GM18505 (cell line): ENCODE results near the gene PCGF6.

Source experiments
- ATAC-seq: cut with Tn5 transposase; IDR thresholded peaks from one replicate; pipeline ENCODE4 v1.9.1; 2021; ENCODE audit not compliant: unreplicated experiment
- POLR2A ChIP-seq: IDR thresholded peaks from 4 replicates; pipeline ENCODE4 v1.6.1; 2011; ENCODE audit warnings: borderline replicate concordance; ENCODE audit not compliant: insufficient read depth, insufficient read length; ENCODE audit errors: extremely low read depth

The PCGF6 gene

DNA sequence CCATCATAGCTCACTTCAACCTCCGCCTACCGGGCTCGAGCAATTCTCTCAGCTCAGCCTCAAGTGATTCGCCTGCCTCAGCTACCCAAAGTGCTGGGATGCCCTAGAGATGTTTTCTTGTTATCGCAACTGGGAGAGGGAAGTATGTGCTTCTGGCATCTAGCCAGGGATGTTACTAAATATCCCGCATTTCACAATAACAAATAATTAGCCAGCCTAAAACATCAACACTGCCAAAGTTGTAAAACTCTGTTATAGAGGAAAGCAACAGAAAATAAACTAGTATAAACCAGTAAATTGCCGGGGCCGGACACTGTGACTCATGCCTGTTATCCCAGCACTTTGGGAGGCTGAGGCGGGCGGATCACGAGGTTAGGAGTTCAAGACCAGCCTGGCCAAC is 66.8 kb downstream of the PCGF6 start:
- no peak for TF ChIP-seq POLR2A
- ATAC-seq, result no peak

DNA sequence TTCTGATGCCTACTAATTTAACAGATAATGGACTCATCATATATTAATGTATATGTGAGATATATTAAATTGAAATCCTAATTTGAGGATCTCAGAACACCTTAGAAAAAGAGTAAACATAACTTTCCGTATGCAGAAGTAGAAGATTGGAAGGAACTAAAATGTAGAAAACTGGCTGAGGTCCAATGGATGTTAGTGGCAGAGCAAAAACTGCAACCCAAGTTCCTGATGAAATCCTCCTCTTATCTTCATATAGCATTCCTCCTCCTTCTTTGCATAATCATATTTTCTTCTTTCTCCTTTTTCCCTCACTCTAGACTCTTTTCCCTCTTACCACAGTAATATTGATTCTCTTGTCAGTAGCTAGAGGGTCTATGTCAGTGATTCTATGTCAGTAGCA is 68.0 kb downstream of the PCGF6 start:
- ATAC-seq, result no peak
- TF ChIP-seq POLR2A, result no peak

DNA sequence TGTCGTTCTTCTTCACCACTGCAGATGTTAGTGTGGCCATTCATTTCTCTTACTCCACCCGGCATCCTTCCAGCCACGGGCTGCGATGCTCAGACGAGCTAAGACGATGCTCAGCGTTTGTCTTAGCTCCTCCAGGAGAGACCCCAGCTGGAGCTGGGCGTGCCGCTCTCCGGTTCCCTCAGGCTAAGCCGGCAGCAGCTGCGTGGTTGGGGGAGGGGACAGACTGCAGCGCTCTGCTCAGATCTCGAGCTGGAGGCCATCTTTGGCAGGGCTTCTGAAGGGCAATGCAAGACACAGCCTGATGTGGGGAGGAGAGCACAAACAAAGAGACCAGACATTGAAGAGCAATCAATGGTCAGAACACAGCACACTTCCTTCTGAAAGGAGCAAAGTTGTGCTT is 69.2 kb downstream of the PCGF6 start:
- no peak for TF ChIP-seq POLR2A
- ATAC-seq, result no peak

DNA sequence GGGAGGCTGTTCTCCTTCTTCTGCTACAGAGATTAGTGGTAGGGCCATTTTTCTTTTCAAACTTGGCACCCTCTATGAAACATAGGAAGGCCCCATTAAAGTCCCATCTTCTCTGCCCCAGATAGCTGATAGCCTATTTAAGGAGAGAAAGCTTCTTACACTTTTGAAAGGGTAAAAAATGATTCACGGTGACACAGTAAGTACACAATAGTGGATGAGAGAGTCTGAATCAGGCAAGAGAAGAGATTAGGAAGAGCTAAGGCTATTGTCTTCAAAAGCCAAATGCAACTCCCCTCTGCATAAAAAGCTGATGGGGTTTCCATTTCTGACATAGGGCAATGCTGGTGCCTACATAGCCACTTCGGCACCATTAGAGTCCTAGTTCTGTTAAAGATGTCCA is 70.4 kb downstream of the PCGF6 start:
- ATAC-seq, result no peak
- no peak for TF ChIP-seq POLR2A

DNA sequence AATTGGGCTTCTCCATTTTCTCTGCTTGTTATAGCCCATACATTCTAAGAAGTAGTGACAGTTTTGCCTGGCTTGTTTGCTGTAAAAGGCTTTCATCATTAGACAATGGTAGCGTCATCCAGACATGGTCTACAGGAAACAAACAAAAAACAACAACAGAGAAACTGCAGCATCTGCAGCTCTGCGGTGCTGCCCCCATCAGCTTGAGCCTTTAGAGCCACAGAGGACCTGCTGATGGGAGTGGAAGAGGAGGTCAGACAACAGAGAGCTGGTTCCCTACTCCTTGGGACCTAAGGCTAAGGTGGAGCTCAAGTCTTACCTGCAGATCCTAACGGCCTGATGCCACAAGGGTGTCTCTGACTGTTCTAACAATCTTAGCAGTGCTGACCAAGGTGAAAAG is 70.9 kb downstream of the PCGF6 start:
- no peak for ATAC-seq
- no peak for TF ChIP-seq POLR2A

DNA sequence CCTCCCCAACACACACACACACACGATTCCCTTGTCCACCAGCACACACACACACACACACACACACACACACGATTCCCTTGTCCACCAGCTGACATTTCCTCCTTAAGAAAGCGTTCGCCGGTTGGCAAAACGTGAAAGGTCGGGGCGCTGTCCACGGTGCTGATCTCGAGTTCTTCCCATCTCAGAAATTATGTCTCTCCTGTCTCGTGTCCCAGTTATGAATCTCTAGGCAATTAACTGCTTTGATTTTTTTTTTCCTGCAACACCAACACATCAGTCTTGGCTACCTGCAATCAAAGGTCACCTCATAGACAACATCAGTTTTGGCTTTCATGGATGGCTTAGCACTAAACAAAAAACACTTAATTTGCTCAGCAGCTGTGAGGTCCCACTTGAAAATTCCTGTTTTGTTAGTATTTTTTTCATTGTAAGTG is 72.1 kb downstream of the PCGF6 start:
- TF ChIP-seq POLR2A, result no peak
- no peak for ATAC-seq

DNA sequence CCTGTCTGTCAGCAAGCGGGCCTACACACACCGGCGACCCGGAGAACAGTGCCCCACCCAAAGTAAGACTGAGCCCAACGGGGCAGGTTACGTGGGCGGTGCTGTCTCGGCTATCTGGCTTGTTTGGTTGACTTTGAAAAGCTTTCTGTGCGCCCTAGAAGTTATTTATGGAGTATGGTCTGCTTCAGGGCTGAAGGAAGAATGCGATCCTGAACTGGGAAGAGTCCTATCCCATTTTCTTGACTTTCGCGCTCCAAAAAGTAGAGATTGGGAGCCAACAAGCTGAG is 72.5 kb downstream of the PCGF6 start:
- ATAC-seq, result no peak
- no peak for TF ChIP-seq POLR2A

DNA sequence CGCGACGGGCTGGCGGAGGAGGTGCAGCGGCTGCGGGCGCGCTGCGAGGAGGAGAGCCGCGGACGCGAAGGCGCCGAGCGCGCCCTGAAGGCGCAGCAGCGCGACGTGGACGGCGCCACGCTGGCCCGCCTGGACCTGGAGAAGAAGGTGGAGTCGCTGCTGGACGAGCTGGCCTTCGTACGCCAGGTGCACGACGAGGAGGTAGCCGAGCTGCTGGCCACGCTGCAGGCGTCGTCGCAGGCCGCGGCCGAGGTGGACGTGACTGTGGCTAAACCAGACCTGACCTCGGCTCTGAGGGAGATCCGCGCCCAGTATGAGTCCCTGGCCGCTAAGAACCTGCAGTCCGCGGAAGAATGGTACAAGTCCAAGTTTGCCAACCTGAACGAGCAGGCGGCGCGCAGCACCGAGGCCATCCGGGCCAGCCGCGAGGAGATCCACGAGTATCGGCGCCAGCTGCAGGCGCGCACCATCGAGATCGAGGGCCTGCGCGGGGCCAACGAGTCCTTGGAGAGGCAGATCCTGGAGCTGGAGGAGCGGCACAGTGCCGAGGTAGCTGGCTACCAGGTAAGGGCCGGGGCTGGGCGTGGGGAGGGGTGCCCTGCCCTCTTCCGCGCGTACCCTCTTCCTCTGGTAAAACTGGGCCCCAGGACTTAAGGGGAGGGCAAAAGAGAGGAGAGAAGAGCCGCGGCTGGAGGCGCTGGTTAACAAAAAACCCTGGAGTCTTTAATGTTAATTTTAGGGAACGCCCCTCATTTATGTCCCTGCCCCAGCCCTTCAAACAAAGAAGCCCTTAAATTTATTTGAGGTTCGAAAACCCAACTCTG is 73.0 kb downstream of the PCGF6 start:
- TF ChIP-seq POLR2A, result no peak

DNA sequence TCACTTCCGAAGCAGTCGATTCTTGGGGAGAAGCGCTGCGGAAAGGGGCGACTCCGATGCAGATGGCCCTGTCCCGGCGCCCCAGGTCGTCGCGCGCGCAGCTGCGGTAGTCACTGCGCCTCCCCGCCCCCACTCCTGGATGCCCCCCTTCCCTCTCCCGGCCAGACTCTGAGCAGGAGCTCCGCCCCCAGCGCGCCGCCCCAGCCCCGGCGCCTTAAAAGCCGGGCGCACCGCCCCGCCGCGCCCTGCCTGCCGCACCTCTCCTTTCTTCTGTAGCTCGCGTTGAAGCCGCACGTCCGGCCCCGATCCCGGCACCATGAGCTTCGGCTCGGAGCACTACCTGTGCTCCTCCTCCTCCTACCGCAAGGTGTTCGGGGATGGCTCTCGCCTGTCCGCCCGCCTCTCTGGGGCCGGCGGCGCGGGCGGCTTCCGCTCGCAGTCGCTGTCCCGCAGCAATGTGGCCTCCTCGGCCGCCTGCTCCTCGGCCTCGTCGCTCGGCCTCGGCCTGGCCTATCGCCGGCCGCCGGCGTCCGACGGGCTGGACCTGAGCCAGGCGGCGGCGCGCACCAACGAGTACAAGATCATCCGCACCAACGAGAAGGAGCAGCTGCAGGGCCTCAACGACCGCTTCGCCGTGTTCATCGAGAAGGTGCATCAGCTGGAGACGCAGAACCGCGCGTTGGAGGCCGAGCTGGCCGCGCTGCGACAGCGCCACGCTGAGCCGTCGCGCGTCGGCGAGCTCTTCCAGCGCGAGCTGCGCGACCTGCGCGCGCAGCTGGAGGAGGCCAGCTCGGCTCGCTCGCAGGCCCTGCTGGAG is 73.8 kb downstream of the PCGF6 start, which contains the start of gene INA:
Gene INA (plus strand): TSS at position 243 of the 817 bp plus-strand sequence. CDS start 74 bp downstream, at position 317.
- no peak for TF ChIP-seq POLR2A
- no peak for ATAC-seq

More for the DNA sequence above, 73.0 kb downstream of the PCGF6 start:
- no peak for ATAC-seq

DNA sequence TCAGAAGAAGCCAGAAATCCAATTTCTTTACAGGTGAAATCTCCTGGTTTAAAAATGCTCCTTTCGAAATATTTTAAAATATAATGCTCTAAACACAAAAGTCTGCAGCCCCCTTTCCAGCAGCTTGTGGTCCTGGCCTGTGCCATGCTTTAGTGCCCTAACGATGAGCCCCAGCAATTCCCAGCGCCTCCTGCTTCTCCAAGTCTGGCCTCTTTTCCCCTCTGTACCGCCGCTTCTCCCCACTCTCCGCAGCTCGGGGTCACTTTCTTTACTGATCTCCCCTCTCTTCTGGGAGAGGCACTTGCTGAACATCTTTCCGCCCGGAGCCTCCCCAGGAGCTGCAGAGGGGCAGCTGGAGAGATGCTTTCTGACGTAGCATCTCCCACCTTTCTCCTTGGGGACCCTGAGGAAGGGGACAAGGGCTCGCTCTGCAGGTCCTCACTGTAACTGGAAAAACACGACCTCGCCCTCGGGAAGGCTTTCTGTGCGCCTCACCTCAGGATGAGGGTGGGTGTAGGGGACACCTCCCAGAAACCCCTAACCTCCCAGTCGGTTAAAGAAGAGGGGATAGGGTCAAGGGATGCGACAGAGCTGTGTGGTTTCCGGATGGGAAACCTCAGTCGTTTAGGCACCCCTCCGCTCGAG is 74.6 kb downstream of the PCGF6 start:
- TF ChIP-seq POLR2A, result no peak
- no peak for ATAC-seq

DNA sequence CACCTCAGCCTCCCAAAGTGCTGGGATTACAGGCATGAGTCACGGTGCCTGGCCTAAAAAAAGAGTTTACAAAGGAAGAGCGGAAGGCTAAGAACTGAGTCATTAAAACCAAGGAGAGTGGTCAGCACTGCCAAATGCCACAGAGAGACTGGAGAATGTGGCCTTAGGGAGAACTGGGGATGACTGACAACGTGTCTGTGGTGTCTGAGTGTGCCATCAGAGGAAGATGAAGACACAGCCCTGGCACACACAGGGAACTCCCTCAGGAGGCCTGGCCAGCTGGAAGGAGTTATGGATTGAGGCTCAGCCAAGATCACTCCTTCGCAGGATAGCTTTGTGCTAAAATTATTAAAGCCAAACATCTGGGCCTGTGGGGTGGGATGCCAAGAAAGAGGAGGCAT is 77.9 kb downstream of the PCGF6 start:
- TF ChIP-seq POLR2A, result no peak
- no peak for ATAC-seq

DNA sequence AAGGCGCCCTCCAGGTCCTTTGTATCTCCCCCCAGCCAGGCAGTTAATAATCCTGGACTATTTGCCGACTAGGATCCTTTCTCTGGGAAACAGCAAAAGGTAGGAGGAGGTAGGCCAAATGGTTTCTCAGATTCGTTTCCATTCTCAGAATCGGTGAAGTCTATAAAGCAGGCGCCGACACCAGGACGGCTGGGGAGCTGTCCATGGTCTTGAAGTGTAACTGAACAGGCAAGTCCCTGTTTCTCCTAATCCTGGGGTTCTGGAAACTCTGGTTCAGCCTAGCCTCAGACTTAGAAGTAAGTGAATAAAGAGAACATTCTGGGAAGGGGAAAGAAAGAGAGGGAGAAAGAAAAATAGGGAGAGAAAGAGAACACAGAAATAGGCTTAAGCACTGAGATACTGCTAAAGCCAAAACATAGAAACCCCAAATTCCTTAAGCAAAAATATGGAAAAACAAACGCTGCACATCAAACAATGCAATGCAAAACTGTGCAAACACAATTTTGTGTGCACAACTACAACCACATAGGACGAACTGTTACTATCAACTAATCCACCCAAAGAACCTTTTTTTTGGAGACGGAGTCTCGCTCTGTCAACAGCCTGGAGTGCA is 85.1 kb downstream of the PCGF6 start:
- no peak for TF ChIP-seq POLR2A
- ATAC-seq, result no peak

DNA sequence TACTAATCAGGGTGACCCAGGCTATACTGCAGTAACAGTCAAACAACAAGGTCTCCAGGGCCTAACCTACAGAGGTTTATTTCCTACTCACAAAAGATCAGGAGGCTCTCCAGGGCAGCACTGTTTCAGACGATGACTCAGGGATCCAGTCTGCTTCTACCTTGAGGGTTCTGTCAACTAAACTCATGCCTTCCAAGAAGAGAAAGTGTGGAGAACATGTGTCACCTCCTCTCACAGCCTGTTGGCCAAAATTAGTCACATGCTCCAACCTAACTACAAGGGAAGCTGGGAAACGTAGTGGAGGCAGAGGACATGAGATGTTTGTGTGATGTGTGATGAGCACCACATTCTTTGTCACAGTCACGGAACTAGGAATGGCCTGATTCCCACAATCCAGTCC is 88.7 kb downstream of the PCGF6 start:
- no peak for ATAC-seq

More for the DNA sequence above, 88.7 kb downstream of the PCGF6 start:
- no peak for TF ChIP-seq POLR2A
